Activated CD4-positive, CD25-positive, alpha-beta regulatory T cell treated with anti-CD3 and anti-CD28 coated beads, Interleukin-2, amount 50 U/mL, for 16 hours (primary cell): ENCODE data around the gene TMEM92.

Source experiments
- DNase-seq: peaks from one replicate; pipeline ENCODE4 v3.0.0-alpha.2; 2020; ENCODE audit warnings: low read depth, low spot score

The TMEM92 gene

DNA sequence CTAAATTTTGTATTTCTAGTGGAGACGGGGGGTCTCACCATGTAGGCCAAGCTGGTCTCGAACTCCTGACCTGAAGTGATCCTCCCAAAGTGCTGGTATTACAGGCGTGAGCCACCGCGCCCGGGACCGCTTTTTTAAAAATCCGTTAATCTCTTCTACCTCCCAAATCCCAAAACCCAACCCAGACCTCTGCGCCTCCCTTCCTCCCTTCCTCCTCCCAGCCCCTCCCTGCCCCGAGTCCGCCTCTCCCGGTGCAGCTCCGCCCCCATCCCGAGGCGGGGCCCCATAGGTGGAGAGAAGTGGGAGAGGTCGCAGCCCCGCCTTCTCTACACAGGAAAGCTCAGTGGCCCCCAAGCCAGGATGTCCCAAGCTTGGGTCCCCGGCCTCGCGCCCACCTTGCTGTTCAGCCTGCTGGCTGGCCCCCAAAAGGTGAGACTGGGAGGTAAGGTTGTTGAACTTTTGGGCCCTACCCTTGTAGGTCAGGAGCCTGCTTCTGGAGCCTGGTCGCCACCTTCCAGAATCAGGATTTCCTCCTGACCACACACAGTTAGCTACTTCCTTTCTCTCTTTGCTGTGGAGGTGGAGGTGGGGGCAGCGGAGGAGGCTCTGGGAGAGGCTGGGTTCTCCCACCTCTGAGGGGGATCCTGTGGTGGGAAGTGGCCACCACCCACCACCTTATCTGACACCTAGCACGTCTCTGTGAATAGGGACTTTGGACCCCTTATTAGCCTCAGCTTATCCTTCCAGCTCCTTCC, at the start of gene TMEM92:
TMEM92 (plus strand) TSS at position 325 of the 755 bp plus-strand sequence; CDS start at position 361, 36 bp downstream.
- no peak for DNase-seq

DNA sequence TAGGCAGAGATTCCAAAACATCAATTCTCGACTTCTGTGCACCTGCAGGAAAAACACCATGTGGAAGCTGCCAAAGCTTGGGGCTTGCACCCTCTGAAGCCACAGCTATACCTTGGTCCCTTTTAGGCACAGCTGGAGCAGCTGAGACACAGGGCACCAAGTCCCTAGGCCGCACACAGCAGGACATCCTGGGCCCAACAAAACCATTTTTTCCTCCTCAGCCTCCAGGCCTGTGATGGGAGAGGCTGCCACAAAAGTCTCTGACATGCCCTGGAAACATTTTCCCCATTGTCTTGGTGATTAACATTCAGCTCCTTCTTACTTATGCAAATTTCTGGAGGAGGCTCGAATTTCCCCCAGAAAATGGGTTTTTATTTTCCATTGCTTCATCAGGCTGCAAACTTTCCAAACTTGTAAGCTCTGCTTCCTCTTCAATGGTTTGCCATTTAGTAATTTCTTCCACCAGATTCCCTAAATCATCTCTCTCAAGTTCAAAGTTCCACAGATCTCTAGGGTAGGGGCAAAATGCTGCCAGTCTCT, 48.5 kb upstream of the TMEM92 start:
- DNase-seq, result no peak

DNA sequence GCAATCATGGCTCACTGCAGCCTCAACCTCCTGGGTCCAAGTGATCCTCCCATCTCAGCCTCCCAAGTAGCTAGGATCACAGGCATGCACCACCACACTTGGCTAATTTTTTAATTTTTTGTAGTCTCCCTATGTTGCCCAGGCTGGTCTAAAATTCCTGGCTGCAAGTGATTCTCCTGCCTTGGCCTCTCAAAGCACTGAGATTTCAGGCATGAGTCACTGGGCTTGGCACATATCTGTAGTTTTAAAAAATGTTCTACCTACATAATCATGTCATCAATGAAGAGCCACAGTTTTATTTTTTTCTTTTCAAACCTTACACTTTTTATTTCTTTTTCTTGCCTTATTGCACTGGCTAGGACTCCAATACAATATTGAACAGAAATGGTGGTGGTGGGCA, 39.7 kb upstream of the TMEM92 start:
- DNase-seq, result no peak

GRCh38 chr17:50237901-50238300, 36.4 kb upstream of the TMEM92 start:
- no peak for DNase-seq

DNA sequence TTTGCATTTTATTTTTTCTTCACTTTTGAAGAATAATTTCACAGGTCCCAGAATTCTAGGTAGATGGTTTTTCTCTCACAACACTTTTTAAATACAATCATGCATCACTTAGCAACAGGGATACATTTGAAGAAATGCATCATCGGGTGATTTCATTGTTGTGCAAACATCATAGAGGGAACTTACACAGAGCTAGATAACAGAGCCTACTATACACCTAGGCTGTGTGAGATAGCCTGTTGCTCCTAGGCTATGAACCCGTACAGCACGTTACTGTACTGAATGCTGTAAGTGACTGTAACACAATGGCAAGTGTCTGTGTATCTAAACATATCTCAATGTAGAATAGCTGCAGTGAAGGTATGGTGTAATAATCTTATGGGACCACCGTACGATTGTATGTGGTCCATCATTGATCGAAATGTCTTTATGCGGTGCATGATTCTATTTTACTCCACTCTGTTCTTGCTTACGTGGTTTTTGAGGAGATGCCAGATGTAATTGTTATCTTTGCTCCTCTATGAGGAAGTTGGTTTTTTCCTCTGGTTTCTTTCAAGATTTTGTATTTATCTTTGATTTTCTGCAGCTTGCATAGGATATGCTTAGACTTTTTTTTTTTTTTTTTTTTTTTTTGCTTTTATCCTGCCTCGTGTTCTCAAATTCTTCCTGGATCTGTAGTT, 35.5 kb upstream of the TMEM92 start:
- no peak for DNase-seq

DNA sequence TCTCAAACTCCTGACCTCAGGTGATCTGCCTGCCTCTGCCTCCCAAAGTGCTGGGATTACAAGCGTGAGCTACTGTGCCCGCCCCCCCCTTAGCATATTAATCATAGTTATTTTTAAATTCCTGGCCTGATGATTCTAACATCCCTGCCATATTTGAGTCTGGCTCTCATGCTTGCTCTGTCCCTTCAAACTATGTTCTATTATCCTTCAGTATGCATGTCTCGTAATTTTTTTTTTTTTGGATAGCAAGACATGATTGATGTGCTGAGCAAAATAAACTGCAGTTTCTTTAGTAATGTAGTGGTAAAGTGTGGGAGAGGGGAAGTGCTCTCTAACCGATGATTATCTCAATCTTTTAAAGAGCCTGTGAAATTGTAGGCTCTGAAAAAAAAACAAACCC, 34.3 kb upstream of the TMEM92 start:
- DNase-seq, result no peak

GRCh38 chr17:50240851-50241250, 33.4 kb upstream of the TMEM92 start:
- DNase-seq, result no peak

- DNase-seq, result no peak
Measured at GRCh38 chr17:50241431-50241830, 32.8 kb upstream of the TMEM92 start.

DNA sequence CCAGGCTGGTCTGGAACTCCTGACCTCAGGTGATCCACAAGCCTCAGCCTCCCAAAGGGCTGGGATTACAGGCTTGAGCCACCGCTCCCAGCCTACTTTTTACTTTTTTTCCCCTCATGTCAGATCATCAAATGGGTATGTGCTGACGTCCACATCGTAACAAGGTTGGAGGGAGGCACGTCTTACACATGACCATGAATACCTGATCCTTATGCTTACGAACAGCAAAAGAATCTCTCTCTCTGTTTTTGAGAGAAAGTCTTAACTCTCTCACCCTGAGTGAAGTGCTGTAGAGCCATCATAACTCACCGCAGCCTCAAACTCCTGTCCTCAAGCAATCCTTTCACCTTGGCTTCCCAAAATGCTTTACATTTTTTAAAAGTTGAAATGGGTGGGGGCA, 29.5 kb upstream of the TMEM92 start:
- DNase-seq, result no peak

DNA sequence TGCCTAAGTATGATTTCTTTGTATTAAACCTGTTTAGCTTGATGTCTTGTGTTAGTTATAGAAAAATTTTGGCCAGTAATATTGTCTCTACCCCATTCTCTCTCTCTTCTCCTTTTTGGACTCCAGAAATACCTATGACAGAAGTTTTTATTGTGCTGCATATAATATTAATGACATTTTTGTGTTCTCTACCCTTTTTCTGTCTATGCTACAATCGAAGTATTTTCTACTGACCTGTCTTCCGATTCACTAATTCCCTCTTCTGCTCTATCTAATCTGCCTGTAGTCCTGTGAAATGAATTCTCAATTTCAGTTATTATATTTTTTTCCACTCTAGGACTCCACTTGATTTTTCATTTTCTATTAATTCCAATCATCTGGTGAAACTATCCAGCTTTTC, 26.0 kb upstream of the TMEM92 start:
- no peak for DNase-seq

DNA sequence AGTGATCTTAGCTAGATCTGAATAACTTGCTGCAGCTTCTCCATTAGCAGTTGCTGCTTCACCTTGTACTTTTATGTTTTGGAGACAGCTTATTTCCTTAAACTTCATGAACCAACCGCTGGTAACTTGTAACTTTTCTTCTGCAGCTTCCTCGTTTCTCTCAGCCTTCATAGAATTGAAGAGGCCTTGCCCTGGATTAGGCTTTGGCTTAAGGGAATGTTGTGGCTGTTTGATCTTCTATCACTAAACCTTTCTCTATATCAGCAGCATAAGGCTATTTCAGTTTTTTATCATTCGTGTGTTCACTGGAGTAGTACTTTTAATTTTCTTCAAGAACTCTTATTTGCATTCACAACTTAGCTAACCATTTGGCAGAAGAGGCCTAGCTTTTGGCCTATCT, 21.5 kb upstream of the TMEM92 start:
- no peak for DNase-seq

- DNase-seq, result no peak
Measured at GRCh38 chr17:50255766-50256635, 18.3 kb upstream of the TMEM92 start.

GRCh38 chr17:50256826-50257618, 17.2 kb upstream of the TMEM92 start:
- DNase-seq, result no peak

- no peak for DNase-seq
Measured at GRCh38 chr17:50257676-50258224, 16.5 kb upstream of the TMEM92 start.

GRCh38 chr17:50258647-50259476, 15.4 kb upstream of the TMEM92 start:
- no peak for DNase-seq

- no peak for DNase-seq
Measured at GRCh38 chr17:50259477-50260324, 14.6 kb upstream of the TMEM92 start.

DNA sequence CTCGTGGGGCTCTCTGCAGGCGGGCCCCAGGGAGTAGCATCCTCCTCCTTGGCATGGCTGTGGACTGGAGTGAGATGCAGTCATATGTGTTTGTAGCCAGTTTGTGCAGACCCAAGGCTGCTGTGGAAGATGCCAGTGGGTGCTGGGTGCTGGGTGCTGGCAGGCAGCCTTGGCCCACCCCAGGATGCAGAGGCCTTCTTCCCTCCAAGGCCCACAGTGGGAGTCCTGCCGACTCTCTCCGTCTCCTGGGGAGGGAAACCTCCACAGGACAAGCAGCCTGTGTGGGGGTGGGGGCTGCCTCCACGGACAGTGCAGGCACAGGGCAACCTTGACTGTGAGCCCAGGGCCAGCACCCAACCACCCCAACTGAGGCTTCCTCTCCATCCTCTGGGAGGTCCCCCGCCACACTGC, 13.8 kb upstream of the TMEM92 start:
- no peak for DNase-seq

GRCh38 chr17:50261051-50261915, 13.0 kb upstream of the TMEM92 start:
- DNase-seq, result no peak
